22Rv1 (cell line): ENCODE measurements around the gene CDKN2AIPNL.

ENCODE experiments used
- ZFX ChIP-seq: fragments of 450-650 bp; IDR thresholded peaks from 2 replicates; pipeline ENCODE4 v1.6.1; 2017; ENCODE audit warnings: antibody characterized with exemption, borderline replicate concordance
- TF ChIP-seq, protein P1 (sequence below): fragments of 450-650 bp; IDR thresholded peaks from 2 replicates; pipeline ENCODE4 v1.5.1; 2017; ENCODE audit warnings: mild to moderate bottlenecking

DNA sequence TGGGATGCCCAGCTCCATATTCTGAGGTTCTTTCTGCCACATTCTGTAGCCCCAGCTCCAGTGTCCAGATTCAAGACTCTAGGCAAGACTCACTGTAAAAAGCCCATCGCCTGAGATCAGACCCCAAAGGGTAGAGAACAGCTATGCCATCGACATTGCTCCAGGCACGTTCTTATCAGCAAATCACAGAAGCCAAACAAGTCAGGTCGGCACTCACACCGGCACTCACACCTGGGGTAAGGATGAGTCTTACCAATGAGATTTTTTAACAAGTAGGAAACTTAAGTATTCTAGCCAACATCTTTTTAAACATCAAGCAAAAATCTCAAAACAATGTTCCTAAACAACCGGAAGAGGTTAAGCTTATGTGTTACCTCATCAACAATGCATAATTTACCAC is 2.4 kb downstream of the CDKN2AIPNL start:
- TF ChIP-seq, protein P1, sequence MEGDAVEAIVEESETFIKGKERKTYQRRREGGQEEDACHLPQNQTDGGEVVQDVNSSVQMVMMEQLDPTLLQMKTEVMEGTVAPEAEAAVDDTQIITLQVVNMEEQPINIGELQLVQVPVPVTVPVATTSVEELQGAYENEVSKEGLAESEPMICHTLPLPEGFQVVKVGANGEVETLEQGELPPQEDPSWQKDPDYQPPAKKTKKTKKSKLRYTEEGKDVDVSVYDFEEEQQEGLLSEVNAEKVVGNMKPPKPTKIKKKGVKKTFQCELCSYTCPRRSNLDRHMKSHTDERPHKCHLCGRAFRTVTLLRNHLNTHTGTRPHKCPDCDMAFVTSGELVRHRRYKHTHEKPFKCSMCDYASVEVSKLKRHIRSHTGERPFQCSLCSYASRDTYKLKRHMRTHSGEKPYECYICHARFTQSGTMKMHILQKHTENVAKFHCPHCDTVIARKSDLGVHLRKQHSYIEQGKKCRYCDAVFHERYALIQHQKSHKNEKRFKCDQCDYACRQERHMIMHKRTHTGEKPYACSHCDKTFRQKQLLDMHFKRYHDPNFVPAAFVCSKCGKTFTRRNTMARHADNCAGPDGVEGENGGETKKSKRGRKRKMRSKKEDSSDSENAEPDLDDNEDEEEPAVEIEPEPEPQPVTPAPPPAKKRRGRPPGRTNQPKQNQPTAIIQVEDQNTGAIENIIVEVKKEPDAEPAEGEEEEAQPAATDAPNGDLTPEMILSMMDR: no peak
- TF ChIP-seq ZFX: no peak
